Sigmoid colon (tissue), 4 donors: ENCODE measurements around the gene BRME1.

ENCODE experiments used
- CTCF ChIP-seq, 4 experiments: fragments of 450-650 bp in 3 of 4; fragments of 200-600 bp in 1 of 4; IDR thresholded peaks; one replicate each; pipeline ENCODE4 v1.5.1; 2016 to 2019; ENCODE audit warnings: antibody characterized with exemption in 4 of 4, mild to moderate bottlenecking in 3 of 4, moderate library complexity in 2 of 4
- POLR2A ChIP-seq, 2 donors: fragments of 450-650 bp; IDR thresholded peaks; one replicate each; pipeline ENCODE4 v1.6.1; 2016; ENCODE audit warnings: antibody characterized with exemption in 2 of 2, mild to moderate bottlenecking in 2 of 2, moderate library complexity in 2 of 2
- POLR2AphosphoS5 ChIP-seq, 4 donors: sonication (generic); formaldehyde crosslinking; IDR thresholded peaks; one replicate each; pipeline ENCODE4 v1.6.1; 2017; ENCODE audit warnings: antibody characterized with exemption in 4 of 4

GRCh38 chr19:13835791-13836723 lies 69.9 kb downstream of the BRME1 start:
- TF ChIP-seq CTCF (IDR thresholded peaks at IDR 0.05) (no peak), POLR2AphosphoS5 (IDR thresholded peaks at IDR 0.05) (peak in 3 of 4 donors; percentile 3 to 29 (median 27)), POLR2A (IDR thresholded peaks at IDR 0.05) (no peak)
